Keratinocyte (primary cell): ENCODE measurements around the gene CD8A.

Experiments
- EZH2 ChIP-seq: IDR thresholded peaks from one replicate; pipeline ENCODE4 v1.6.1; 2012; ENCODE audit warnings: inconsistent platforms, mild to moderate bottlenecking, low read length, moderate library complexity
- TF ChIP-seq, protein P1 (sequence below), 3 experiments: IDR thresholded peaks in 1 of 3; conservative IDR thresholded peaks in 1 of 3; optimal IDR thresholded peaks in 1 of 3; 2 replicates in 2 of 3; 3 replicates in 1 of 3; pipeline versions ENCODE3 to v1.5.1; 2011; ENCODE audit warnings: low read length in 3 of 3, mild to moderate bottlenecking in 3 of 3, moderate library complexity in 2 of 3, control low read depth in 1 of 3, inconsistent platforms in 1 of 3; ENCODE audit not compliant: insufficient read depth in 2 of 3; ENCODE audit errors: extremely low read depth in 1 of 3

DNA sequence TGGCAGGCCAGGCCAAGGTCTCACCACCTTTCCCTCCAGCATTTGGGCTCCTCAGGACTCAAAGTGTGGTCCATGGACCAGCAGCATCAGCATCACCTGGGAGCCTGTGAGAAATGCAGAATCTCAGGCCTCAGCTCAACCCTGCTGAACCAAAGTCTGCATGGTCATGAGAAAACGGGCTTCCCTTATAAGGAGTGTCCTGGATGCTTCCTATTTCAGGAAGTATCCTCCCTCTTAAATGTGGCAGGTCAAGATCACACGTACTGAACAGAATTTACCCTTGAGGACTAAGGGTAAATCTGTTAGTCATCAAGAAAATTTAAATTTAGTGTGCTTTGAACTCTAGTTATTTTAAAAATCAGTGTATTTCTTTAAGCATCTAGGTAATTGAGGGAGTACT is 11.8 kb downstream of the CD8A start:
- TF ChIP-seq, protein P1, sequence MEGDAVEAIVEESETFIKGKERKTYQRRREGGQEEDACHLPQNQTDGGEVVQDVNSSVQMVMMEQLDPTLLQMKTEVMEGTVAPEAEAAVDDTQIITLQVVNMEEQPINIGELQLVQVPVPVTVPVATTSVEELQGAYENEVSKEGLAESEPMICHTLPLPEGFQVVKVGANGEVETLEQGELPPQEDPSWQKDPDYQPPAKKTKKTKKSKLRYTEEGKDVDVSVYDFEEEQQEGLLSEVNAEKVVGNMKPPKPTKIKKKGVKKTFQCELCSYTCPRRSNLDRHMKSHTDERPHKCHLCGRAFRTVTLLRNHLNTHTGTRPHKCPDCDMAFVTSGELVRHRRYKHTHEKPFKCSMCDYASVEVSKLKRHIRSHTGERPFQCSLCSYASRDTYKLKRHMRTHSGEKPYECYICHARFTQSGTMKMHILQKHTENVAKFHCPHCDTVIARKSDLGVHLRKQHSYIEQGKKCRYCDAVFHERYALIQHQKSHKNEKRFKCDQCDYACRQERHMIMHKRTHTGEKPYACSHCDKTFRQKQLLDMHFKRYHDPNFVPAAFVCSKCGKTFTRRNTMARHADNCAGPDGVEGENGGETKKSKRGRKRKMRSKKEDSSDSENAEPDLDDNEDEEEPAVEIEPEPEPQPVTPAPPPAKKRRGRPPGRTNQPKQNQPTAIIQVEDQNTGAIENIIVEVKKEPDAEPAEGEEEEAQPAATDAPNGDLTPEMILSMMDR (optimal IDR thresholded peaks at IDR 0.05 in 1 of 3, IDR thresholded peaks at IDR 0.05 in 1 of 3, conservative IDR thresholded peaks at IDR 0.05 in 1 of 3; ENCODE audit: extremely low read depth in 1 of 3, insufficient read depth in 2 of 3, low read length in 3 of 3), result no peak
- TF ChIP-seq EZH2, result no peak
